K562 (cell line): ENCODE results near the gene EIF3I. TPM values are rescaled to one million over a fixed set of nuclear protein-coding genes. Genes with fewer than 3 reads are reported as not detected.
A peak's percentile ranks its signal among the peaks of the same experiment; 100 is the strongest.

ENCODE experiments used
- CC2D1A ChIP-seq: fragments of 450-650 bp; IDR thresholded peaks from 2 replicates; pipeline ENCODE4 v1.6.1; 2017; ENCODE audit warnings: mild to moderate bottlenecking
- CHD4 ChIP-seq: fragments of 200-600 bp; sonication (generic); IDR thresholded peaks from 3 replicates; pipeline ENCODE4 v1.6.1; 2012; ENCODE audit warnings: low read depth, mild to moderate bottlenecking, mixed read lengths, low read length, inconsistent platforms; ENCODE audit not compliant: insufficient read depth, insufficient replicate concordance, poor library complexity, severe bottlenecking
- ESRRA ChIP-seq: fragments of 450-650 bp; IDR thresholded peaks from 2 replicates; pipeline ENCODE4 v1.6.1; 2014; ENCODE audit warnings: low read depth, mild to moderate bottlenecking, moderate library complexity, borderline replicate concordance
- GABPB1 ChIP-seq: sonication (generic); formaldehyde crosslinking; IDR thresholded peaks from 2 replicates; pipeline ENCODE4 v1.8.0; 2022; ENCODE audit warnings: mild to moderate bottlenecking, missing genetic modification reagents
- POLR2A ChIP-seq: fragments of 450-650 bp; conservative IDR thresholded peaks from 2 replicates; pipeline ENCODE4 v1.6.1; 2016
- POLR2AphosphoS2 ChIP-seq: IDR thresholded peaks from 2 replicates; pipeline ENCODE4 v1.6.1; 2012; ENCODE audit warnings: low read length, improper control_type of control experiment
- POLR2H ChIP-seq: IDR thresholded peaks from 2 replicates; pipeline ENCODE4 v1.6.1; 2016; ENCODE audit warnings: missing genetic modification characterization, low read depth, mild to moderate bottlenecking, control low read depth, missing compliant biosample characterization, moderate library complexity
- SMAD4 ChIP-seq: fragments of 250-450 bp; sonication (Bioruptor Pico); conservative IDR thresholded peaks from 2 replicates; pipeline ENCODE4 v1.8.0; 2021; ENCODE audit warnings: inconsistent platforms, mild to moderate bottlenecking, moderate library complexity
- SP1 ChIP-seq: sonication (generic); formaldehyde crosslinking; IDR thresholded peaks from 2 replicates; pipeline ENCODE4 v1.8.1; 2022; ENCODE audit warnings: mild to moderate bottlenecking, missing genetic modification reagents
- THRB ChIP-seq: fragments of 450-650 bp; formaldehyde crosslinking; conservative IDR thresholded peaks from 2 replicates; pipeline ENCODE4 v1.4.0; 2022; ENCODE audit warnings: mild to moderate bottlenecking, missing genetic modification characterization
- U2AF1 ChIP-seq: fragments of 200-400 bp; formaldehyde crosslinking; optimal IDR thresholded peaks from 2 replicates; pipeline ENCODE3; 2017; ENCODE audit warnings: mild to moderate bottlenecking, low read depth, low read length, moderate library complexity
- ZBTB26 ChIP-seq: fragments of 450-650 bp; formaldehyde crosslinking; IDR thresholded peaks from 2 replicates; pipeline ENCODE4 v1.4.0; 2022; ENCODE audit warnings: missing genetic modification characterization
- ZBTB9 ChIP-seq: fragments of 450-650 bp; formaldehyde crosslinking; IDR thresholded peaks from 2 replicates; pipeline ENCODE4 v1.4.0; 2020; ENCODE audit warnings: mild to moderate bottlenecking, moderate library complexity
- ZKSCAN8 ChIP-seq: fragments of 200-800 bp; sonication (Bioruptor generic); IDR thresholded peaks from 2 replicates; pipeline ENCODE4 v1.6.1; 2016; ENCODE audit warnings: missing genetic modification characterization, missing compliant biosample characterization
- ZNF12 ChIP-seq: sonication (generic); formaldehyde crosslinking; IDR thresholded peaks from 2 replicates; pipeline ENCODE4 v1.4.0; 2020; ENCODE audit warnings: mild to moderate bottlenecking, missing genetic modification reagents
- ZNF655 ChIP-seq: fragments of 250-450 bp; sonication (Bioruptor Pico); IDR thresholded peaks from 2 replicates; pipeline ENCODE4 v1.5.0; 2021
- ZNF778 ChIP-seq: fragments of 450-650 bp; formaldehyde crosslinking; IDR thresholded peaks from 2 replicates; pipeline ENCODE4 v1.4.0; 2020; ENCODE audit warnings: mild to moderate bottlenecking, moderate library complexity
- polyA plus RNA-seq, 8 experiments: library from polyadenylated mRNA; depleted of rRNA in 4 of 8; stranded (reverse) in 5 of 8; unstranded in 3 of 8; fragments of >200 nt; fragmentation: Nextera tagmentation in 2 of 8; fragmentation: Illumina TruSeq in 1 of 8; extraction: Ambion mirVana in 2 of 8; extraction: Trizol in 1 of 8; gene quantifications; 2 replicates each; pipeline versions ENCODE4 v1.2.1 to v1.2.3, GENCODE V29; 2011 to 2014; ENCODE audit warnings: inconsistent platforms in 1 of 8, missing spikeins in 1 of 8
- total RNA-seq, 7 experiments: library from RNA; depleted of rRNA in 6 of 7; stranded (reverse); fragments of >200 nt in 6 of 7; fragmentation: Illumina TruSeq in 2 of 7; extraction: Trizol in 2 of 7; gene quantifications; 2 replicates each; pipeline versions ENCODE4 v1.2.1 to v1.2.3, GENCODE V29; 2011 to 2021; ENCODE audit warnings: low replicate concordance in 1 of 7

EIF3I gene
- total and polyA plus RNA-seq, 9 of the 15 experiments (the other 6 are each of a cell fraction or from before 2014, with no cell fraction given), result 414 to 1,526 (median 635) TPM

GRCh38 chr1:32198237-32199042, 23.8 kb upstream of the EIF3I start (continued):
- TF ChIP-seq ESRRA (no peak), POLR2A (peak; percentile 71), POLR2H (0 out of 2 replicates have a peak, but pooled peaks have one; percentile 11), ZKSCAN8 (CRISPR knock-in tag) (no peak), ZNF12 (CRISPR knock-in tag) (no peak), SMAD4 (CRISPR knock-in tag) (no peak), SP1 (CRISPR knock-in tag) (no peak), CHD4 (no peak), THRB (CRISPR knock-in tag) (peak; percentile 80), ZNF778 (CRISPR knock-in tag) (no peak), POLR2AphosphoS2 (peak; percentile 87; the same call in 1 of the 2 replicates), U2AF1 (no peak), ZNF655 (CRISPR knock-in tag) (no peak), ZBTB9 (CRISPR knock-in tag) (0 out of 2 replicates have a peak, but pooled peaks have one; percentile 25), GABPB1 (CRISPR knock-in tag) (0 out of 2 replicates have a peak, but pooled peaks have one; percentile 22), CC2D1A (no peak), ZBTB26 (0 out of 2 replicates have a peak, but pooled peaks have one; percentile 54)
